ENCODE results near the gene OPRL1.

OPRL1 gene

DNA sequence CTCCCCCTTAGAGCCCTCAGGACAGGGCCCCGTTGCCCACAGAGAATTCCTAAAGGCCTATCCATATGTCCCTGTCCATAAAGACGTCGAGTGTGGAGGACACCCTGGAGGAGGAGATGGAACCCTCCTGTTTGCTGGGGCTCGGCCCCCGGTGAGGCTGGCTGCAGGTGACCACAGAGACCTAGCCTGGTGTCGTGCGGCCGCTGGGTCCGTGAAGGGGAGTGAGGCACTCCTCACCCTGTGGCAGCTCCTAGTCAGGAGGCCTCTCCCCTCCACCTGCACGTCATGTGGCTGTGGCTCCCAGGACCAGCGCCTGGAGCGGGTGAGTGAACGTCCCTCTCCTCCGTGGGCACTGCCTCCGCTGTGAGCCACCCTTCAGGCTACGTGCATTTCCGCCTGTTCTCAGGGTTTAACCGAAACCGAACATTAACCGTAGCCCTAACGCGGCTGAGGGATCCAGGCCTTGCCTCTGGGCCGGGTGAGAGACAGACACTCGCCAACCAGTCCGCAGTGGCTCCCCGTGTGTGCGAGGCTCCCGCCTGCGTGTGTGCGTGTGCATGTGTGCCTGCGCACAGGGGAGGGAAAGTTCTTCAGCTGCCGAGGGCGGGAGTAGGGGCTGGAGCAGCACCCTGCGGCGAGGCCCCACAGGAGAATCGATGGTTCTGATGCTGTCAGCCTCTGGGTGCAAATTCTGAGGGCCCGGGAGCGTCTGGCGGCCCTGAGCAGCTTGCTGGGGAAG, 22.8 kb upstream of the OPRL1 start:
- no peak for DNase-seq

DNA sequence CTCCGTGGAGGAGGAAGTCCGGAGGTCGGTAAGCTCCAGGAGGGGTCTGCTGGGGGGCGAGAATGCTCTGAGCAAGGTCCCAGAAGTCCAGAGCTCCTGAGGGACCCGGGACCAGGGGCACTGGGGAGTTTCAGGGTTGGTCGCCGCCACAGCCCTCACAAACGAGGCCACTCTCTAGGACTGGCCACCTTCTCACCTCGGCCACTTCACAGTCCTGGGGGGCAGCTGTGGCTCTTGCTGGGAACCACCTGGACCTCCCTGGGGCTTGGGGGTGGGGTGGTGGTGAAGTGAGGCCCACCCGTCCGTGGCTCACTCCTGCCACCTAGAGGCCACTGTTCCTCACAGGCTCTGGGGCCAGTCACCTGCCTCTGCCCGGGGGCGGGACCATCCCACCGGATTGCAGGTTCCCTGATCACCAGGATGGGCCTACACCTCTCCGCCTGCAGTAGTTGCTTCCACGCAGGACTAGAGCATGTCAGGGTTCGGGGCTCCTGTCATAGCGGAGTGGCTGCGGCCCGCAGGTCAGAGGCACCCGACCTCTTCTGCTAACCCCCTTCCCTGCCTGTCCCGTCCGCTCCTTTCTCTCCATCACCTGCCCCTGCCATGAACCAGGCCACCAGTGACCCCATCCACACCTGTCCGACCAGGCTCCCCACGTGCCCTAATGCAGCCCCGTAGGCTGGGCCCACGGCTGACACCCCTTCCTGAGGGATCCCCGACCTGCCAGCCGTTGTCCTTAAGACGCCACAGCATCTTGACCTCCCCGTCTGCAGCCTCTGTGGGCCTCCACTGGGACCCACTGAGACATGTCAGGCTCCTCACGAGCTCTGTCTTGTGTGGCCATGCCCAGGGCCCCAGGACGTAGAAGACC, 22.0 kb upstream of the OPRL1 start:
- no peak for DNase-seq

DNA sequence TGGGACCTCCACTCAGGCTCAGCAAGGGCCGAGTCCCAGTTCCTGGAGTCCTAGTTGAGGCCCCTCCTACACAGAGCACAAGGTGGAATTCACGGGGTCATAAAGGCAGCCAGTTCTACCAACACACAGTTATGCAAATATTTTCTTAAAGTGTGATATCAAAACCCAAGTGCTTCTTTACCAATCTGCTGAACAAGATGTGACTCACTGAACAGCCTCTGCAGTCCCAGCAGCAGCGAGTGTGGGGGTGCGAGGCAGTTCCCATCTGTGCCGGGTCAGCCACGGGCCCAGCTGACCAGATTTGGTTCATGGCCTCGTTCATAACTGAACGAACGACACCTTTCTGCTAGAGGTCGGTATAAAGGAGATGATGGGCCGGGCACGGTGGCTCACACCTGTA, 21.3 kb upstream of the OPRL1 start:
- DNase-seq: no peak

DNA sequence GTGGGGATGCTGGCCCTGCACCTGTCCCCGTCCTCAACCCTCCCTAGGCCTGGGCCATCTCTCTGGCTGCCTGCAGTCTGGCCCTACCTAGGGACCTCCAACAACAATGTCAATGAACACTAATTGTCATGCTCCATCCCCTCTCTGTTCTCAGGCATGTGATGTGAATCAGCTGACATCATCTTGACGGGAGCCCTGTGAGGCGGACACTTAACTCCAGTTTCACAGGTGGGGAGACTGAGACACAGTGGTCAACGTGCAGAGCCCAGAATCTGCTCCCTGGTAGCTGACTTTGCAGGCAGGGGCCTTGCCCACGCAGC, 17.6 kb upstream of the OPRL1 start:
- no peak for DNase-seq

DNA sequence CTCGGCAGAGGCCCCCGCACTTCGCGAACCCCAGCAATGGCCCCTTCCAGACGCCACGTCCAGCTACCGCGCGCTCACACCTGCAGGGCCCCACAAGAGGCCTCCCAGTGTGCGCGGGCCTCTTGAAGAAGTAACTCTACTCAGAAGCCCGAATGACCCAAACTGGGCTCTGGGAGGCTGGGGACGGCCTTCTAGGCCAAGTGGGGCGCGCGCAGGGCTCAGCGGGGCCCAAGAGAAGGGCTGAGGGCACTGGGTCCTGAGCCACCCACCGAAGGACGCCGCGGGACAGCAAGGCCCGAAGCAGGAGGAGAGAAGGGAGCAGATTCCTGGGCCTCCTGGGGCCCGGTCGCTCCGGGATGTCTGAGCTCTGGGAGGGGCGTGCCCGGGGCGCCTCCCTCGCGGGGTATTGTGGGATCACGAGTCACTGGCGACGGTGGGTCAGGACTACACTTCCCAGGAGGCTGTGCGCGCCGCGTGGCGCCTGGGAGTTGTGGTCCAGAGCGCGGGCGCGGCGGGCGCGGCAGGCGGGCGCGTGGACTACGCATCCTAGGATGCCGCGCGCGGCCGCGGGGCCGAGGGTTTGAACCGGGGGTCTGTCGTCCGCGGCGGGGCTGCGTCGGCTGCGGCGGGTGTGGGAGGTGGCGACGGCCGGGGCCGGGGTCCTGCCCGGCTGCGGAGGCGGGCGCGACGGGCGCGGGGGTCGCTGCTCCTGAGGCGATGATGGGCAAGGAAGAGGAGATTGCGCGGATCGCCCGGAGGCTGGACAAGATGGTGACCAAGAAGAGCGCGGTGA, 17.1 kb upstream of the OPRL1 start, which contains the start of gene TCEA2:
TCEA2 (plus strand) TSS at position 603 of the 793 bp plus-strand sequence; CDS start at position 718, 115 bp downstream.
- peak; percentile 60 for DNase-seq

DNA sequence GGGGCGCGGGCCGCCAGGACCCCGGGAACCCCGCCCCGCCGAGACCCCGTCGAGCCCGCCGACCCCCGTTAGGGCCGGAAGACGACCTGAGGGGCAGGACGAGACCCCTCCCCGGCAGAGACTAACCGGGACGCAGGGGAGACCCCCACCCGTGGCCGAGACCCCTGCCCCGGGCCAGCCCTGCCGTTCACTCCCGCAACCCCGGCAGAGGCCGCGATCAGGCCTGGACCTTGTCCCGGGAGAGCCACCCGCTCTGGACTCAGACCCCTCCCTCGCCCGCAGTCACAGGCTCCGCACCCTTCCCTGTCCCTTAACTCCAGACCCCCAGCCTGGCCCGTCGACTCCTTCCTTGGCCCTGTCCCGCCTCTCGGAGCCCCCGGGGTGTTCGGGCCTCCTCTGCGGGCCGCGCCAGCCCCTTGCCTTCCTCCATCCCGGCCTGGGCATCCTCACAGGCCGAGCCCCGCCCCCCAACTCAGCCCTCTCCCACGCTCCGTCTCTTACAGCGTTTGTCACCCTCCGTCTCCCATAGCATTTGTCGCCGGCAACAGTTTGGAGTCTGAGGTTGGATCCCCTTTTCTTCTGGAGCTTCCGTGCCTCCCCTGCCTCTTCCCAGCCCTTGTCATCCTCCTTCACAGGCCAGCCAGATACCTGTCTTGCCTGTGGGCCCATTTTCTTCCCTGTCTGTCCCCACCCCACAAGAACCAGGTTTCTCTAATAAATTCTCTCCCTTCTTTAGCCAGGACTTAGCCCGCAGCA, 16.3 kb upstream of the OPRL1 start:
- no peak for DNase-seq

DNA sequence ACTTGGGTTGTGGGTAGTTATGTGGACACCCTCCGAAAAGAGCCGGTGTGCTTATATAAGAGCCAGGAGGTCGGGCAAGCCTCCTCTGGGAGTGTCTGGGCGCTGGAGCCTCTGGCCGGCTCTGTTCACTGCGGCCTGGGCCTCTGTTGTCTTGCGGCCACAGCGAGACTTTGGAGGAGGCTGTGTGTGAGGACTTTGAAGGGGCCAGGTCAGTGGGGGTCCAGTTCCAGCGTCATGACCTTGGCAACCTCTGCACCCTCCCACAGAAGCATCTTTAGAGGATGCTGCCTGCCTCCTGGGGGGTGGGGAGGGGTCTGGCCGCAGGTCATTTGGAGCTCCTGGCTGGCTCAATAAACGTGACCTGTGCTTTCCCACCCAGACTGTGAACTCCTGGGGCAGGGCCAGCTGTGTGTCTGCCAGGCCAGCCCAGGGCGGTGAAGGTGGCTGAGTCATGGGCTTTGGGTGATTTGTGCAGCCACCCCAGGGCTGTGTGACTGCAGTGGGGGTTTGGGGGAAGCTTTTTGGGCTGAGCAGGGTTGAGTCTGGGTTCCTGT, 15.7 kb upstream of the OPRL1 start:
- no peak for DNase-seq

DNA sequence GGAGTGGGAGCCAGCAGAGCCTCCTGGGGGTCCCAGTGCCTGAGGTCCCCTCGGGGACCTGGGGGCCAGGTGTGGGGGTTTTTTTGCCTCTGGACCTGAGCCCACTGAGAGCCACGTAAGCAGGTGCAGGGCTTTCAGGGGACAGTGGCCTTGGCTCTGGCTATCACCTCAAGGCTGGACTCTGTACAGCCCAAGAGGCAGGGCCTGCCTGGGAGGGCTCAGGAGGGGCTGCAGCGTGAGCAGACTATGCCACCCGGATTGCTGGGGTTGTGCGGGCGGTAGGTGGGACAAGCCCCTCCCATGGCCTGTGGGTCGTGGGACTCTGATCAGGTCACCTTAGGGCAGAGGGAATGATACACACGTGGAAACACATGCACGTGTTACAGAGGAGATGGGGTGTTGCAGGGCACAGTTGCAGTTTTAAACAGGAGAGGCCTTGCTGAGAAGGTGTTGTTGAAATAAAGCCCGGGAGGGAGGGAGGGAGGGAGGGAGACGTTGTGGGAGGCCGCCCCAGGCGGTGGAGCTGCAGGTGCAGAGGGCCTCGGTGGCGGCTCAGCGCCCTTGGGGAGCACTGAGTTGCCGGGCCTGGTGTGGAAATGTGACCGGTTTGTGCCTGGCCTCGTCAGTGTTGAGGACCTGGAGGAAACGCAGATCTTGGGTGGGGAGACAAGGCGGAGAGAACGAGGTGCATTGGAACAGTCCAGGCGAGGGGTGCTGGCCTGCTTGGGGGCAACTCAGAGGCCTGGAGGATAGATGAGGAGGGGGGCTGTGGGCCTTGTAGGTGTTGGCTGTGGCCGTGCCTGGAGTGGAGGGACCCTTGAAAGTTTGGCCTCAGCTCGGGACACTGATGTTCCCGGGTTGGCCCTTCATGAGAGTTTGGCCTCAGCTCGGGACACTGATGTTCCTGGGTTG, 14.6 kb upstream of the OPRL1 start:
- DNase-seq: no peak

DNA sequence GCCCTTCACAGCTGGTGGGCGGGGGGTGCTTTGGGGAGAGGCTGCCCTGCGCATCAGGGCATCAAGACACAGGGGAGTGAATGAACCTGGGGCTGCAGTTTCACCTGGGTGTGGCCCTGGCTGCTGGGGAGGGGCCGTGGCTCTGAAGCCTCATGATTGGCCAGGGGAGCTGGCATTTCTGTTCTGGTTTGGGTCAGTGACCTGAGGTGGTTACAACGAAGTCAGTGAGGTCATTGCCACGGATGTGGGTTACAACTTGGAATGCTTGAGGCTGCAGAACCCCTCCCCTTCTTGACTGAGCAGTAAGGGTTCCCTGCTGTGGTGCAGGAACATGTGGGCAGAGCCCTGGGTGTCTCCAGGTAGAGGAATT, 13.9 kb upstream of the OPRL1 start:
- DNase-seq: no peak

DNA sequence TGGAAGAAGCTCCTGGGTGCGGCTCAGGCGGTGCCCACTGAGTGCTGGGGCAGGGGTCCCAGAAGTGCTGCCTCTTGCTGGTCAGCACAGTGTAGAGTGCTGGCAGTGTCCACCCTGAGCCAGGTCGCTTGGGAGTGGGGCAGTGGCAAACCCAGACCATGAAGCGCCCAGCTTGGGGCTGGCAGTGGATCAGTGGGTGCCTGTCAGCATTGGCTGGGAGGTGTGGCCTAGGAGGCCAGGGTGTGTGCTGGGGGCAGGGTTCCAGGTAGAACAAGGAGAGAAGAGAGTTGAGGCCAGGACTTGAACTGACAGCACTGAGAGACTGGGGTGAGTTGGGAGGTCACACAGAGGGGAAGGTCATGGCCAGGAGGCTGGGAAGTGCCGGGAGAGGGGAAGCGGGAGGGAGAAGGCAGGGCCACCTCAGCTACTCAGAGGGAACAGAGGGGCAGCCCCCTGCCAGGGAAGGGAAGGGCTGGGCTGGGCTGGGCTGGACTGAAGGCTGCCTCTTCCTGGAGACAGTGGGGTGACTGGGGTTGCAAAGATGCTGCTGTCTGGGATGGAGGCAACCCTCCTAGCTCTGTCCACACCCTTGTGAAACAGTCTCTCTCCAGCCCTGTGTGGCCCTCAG, 12.8 kb upstream of the OPRL1 start:
- DNase-seq: no peak

DNA sequence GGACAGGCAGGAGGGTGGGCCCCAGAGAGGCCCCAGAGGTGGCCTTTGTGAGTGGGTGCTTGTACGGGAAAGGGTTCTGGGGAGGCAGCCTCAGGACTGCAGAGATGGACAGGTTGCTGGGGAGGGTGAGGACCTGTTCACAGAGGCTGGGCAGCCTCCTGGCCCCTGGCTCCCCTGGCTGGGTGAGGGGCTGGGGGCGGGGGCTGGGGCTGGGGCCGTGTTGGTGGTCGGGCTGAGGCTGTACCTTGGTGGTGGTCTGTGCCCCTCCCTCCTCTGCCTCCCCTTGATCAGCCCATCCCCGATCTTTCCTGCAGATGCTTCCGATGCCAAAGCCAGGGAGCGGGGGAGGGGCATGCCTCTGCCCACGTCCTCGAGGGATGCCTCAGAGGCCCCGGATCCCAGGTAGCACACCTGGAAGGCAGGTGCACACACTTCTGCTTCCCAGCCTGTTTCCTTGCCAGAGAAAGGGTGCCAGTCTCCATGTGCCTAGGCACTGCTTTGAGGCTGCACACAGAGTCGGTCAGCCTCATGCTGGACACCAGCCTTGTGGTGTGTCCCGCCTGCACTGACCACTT, 12.1 kb upstream of the OPRL1 start:
- DNase-seq: no peak

DNA sequence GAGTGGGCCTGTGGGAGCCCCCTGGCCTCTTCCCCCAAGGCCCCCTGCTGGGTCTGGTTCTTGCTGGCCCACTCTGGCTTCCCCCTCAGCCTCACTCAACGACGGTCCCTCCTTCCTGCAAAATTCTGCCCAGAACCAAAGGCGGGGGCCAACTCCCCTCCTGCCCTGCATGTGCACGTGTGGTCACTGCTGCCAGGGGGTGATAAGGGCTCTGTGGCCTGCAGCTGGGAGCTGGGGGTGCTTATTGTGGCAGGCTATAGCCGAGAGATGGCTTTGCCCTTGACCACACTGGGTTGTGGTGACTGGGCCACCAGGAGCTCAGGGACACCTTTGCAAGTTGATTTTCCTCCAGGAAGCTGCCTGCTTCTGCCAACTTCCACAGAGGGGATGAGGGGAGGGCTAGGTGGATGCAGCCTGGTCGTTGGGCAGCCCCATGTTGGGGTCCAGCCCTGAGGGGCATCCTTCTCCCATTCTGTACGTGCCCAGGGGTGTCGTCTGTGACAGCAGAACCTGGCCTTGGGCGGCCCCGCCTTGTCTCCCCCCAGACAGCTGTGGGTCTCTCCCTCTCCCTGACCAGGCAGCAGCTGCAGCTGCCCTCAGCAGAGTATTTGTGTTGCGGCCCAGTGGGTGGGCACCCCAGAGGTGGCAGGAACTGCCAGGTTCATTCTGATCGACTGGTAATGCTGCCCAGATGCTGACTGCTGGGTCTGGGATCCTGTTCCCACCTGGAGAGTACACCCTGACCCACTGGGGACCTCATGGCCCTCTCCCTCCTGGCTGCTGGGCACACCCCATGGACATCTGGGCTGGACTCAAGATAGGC, 11.3 kb upstream of the OPRL1 start:
- DNase-seq: no peak

DNA sequence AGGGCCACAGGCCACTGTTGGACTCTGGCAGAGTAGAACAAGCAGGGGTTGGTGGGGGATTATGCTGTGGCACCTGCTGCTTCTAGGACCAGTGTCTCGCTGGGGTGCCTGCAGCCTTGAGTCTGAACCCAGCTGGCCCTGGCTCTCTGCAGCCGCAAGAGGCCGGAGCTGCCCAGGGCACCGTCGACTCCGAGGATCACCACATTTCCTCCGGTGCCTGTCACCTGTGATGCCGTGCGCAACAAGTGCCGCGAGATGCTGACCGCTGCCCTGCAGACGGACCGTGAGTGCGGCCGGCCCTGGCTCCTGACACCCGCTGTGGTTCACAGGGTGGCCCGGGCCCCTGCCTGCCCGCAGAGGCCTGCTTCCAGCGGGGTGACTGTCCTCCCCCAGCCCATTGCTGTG, 10.7 kb upstream of the OPRL1 start:
- no peak for DNase-seq

DNA sequence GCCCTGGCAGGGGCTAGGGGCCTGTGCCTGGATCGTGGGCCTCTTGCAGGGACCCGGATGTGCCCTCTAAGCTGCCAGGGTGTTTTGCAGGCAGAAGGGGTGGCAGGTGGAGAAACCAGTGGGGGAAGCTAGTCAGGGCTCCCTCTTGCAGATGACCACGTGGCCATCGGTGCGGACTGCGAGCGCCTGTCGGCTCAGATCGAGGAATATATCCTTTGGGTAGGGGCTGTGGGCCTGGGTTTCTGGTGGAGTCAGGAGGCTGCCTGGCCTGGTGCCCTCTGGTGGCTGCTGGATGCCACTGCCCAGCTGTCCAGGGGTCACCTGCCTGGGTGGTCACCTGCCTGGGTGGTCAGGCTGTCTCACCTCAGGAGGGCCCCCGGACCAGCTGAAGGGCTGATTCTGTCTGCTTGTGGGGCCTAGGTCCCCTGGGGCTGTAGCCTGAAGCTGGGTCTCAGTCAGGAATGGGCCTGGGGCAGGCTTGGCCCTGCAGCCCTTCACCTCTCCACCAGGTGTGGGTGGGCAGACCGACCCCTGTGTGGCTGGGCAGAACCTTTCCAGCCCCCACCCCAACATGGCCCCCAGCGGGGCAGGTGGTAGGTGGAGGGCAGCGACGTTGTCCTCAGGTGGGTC, 10.2 kb upstream of the OPRL1 start:
- DNase-seq: no peak

DNA sequence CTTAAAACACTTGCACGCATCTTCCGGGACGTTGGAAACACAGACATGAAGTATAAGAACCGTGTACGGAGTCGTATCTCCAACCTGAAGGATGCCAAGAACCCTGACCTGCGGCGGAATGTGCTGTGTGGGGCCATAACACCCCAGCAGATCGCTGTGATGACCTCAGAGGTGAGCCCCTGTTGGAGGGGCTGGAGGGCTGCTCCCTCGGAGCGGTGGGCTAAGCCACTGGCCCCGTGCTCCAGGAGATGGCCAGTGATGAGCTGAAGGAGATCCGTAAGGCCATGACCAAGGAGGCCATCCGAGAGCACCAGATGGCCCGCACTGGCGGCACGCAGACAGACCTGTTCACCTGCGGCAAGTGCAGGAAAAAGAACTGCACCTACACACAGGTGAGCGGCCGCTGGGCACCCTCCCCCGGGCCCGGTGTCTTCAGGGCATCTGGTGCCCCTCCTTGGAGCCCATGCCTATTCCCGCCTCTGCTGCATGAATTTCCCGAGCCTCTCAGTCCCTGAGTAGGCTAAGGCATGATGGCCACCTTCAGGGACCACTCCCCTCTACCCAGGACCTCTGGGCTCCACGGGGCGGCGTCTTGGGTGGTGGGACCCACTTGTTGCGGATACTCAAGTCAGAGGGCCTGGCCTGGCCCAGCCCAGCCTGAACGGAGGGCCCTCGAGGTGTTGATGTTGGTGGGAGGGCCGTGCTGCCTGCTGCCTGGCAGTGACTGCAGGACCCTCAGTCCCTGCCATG, 9.5 kb upstream of the OPRL1 start:
- no peak for DNase-seq

DNA sequence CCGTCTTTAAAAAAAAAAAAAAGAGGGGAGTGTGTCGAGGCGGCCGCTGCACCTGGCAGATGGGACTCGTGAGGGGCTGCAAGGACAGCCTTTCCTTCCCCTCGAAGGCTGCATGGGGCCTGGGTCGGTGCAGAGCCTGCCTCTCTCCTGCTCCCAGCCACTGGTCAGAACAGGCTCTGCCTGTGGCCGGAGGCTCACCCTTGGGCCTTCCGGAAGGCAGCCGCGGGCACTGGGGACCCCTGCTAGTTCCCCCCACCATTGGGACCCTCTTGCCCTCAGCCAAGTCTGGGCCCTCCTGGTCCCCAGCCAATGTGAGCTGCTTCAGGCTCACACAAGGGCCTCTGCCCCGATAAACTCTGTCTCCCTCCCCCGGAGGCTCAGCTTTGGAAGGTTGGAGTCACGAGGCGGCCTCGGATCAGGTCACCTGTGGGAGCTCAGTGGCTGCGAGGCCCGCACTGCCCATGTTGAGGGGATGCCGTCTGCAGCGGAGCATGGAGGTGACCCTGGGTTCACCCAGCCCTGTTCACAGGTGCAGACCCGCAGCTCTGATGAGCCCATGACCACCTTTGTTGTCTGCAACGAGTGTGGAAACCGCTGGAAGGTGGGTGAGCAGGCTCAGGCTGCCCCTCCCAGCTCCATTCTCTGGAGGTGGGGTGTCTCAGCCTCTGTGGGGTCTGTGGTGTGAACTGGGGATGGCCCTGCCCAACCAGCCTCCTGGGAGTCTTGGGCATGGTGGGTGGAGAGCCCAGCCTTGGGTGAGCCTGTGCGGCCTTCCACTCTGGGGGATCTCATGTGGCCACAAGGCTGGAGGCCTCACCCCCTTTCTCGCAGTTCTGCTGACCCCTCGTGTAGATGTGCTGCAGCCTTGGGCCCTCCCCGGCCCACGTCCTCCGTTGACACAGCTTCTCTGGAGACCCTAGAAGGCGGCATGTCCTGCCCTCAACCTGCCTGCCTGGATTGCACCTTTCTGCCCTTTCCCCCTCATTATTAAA, 8.2 kb upstream of the OPRL1 start:
- no peak for DNase-seq

DNA sequence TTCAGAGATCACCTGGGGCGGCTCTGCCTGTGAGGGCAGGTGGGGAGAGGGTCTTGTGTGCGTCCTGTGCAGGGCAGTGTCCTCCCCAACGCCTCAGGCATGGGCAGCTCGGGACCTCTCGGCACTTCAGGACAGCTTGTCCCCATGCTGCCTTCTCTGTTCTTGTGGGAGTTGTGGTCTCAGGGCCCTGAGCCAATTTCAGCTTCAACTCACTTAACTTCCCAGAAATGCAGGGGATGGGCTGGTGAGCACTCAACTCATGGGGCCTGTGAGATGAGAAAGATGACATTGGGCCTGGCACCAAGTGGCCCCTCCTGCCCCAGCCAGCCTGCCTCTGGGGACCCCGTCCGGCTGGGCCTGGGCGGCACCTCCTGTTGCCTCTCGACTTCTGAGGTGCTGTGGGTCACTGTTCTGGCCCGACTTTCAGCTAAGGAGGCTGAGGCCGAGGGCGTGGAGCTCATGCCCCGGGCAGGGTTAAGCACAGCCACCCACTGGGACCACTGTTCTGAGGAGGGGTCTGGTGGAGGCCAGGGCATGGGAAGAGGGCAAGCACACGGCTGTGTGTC, 7.3 kb upstream of the OPRL1 start:
- DNase-seq: no peak
